ENCODE measurements around the gene UFSP1.
"Not testable (repeated sequence)": the region's sequence is repeated elsewhere in the genome, so short reads cannot be mapped to it uniquely, and the experiment has no call there.

The UFSP1 gene

DNA sequence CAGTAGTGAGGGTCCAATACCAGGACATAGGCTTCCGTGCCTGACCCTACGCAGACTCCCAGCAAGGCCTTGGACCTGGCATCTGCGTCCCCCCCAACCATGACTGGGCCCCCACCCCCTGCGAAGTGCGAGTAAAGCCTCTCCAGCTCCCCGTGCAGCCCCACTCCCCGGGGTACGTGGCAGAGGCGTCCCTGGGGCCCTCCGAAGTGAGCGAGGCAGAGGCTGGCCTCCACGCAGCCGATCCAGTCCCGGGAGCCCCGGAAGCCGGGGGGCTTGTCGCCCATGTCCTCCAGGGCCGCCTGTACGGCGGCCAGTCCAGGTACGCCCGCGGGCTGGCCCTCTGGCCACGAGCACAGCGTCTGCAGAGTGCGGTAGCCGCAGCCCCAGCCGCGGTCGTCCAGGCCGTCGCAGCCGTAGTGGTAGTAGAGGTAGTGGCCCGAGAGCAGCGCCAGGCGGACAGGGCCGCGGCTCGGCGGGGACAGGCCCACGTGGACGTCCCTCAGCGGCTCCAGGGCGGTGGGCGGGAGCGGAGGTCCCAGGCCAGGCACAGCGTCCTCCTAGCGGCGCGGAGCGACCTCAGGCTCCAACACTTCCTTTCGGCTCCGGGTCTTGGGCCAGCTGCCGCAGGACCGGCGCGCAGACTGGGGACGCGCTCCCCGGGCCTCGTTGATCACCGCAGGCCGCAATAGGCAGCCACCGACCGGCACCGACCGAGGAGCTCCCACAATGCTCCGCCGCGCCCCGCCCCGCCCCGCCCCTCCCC lies at the start of gene UFSP1:
UFSP1 (minus strand) TSS at position 728 of the 763 bp plus-strand sequence; CDS start at position 284, 444 bp downstream.
- DNase-seq, result peak; percentile 25

DNA sequence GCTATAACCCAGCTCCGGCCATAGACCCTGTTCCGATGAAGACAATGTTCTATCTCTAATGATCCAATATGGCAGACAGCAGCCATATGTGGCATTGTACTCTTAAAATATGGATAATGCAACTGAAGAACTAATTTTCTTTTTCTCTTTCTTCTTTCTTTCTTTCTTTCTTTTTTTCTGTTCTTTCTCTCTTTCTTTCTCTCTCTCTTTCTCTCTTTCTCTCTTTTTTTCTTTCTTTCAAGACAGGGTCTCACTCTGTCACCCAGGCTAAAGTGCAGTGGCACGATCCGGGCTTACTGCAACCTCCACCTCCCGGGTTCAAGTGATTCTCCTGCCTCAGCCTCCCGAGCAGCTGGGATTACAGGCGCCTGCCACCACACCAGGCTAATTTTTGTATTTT lies 46.7 kb upstream of the UFSP1 start:
- DNase-seq, result not testable (repeated sequence)

DNA sequence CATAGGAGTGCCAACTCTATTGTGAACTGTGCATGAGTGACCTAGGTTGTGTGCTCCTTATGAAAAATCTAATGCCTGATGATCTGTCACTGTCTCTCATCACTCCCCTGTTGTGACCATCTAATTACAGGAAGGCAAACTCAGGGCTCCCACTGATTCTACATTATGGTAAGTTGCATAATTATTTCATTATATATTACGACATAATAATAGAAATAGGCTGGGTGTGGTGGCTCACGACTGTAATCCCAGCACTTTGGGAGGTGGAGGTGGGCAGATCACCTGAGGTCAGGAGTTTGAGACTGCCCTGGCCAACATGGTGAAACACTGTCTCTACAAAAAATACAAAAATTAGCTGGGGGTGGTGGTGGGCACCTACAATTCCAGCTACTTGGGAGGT lies 45.9 kb upstream of the UFSP1 start:
- DNase-seq, result not testable (repeated sequence)

DNA sequence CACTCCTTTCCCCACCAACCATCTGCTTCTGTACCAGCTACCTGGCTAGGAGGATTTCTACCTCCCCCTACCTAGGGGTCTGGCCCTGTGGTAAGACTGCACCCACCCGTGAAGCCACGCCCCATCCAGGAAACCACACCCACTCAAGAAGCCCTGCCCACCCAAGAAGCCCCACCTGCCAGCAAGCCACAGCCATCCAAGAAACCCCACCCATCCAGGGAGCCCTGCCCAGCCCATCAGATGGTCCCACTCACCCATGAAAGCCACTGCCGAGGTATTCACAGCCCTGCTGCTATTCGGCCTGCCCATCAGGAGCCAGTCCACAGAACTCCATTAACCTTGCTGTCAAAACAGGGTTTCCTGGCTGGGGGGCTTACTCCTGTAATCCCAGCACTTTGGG lies 44.2 kb upstream of the UFSP1 start:
- DNase-seq, result no peak

DNA sequence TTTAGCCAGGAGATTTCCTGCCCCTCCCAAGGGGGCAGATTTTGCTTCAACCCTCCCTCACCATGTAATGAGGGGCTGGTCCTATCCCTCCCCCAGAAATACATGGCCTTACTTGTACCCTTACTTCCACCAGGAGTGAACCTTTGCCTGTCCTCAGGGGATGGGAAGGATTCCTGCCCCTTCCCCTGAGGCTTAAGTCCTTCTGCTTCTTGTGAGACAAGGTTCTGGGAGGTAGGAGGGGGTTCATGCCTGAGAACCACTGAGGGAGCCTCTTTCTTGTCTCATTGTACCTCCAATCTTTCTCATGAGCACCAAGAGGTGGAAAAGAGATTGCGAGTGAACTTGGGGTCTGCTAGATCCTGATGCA lies 40.3 kb upstream of the UFSP1 start:
- no peak for DNase-seq

DNA sequence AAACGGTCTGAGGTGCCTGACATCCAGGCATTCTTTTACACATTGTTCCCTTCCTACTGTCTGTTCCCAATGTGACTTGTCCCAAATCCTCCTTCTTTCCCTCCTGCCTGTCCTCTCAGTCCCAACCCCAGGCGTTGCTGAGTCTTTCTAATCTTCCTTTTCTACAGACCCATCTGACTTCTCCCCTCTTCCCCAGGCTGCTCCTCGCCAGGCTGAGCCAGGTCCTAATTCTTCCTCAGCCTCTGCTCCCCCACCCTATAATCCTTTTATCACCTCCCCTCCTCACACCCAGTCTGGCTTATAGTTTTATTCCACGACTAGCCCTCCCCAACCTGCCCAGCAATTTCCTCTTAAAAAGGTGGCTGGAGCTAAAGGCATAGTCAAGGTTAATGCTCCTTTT lies 34.1 kb upstream of the UFSP1 start:
- not testable (repeated sequence) for DNase-seq

DNA sequence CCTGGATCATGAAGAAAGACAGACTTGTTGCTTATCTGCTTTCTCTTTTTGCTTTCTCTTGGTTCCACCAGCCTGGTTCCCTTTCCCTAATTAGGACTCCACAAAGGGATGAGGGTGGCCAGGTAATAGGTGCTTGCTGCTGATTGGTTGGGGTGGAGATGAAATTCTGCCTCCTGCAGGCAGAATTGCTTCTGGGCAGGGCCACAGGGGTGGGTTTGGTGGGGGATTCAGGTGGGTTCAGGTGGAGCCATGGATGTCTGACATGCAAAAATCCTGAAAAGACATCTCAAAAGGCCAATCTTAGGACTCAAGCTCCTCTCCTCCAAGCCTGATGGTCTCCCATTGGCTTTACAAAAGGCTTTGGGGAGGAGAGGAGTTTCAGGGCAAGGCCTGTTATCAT lies 31.5 kb upstream of the UFSP1 start:
- DNase-seq, result no peak

DNA sequence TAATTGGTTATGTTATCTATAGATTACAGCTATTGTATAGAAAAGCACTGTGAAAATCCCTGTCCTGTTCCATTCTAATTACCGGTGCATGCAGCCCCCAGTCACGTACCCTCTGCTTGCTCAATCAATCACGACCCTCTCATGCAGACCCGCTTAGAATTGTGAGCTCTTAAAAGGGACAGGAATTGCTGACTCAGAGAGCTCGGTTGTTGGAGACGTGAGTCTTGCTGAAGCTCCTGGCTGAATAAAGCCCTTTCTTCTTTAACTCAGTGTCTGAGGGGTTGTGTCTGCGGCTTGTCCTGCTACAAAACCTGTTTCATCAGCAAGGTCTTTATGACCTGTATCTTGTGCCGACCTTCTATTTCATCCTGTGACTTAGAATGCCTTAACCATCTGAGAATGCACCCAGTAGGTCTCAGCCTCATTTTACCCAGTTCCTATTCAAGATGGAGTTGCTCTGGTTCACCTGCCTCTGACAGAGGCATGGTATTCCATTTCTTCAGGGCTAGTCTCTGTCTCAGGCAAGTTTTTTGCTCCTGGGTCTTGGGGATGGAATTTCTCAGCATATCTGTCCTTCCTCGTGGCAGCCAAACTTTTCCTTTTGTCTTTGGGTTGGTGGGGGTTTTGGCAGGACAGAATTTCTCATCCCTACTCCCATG lies 30.4 kb upstream of the UFSP1 start:
- DNase-seq, result not testable (repeated sequence)

DNA sequence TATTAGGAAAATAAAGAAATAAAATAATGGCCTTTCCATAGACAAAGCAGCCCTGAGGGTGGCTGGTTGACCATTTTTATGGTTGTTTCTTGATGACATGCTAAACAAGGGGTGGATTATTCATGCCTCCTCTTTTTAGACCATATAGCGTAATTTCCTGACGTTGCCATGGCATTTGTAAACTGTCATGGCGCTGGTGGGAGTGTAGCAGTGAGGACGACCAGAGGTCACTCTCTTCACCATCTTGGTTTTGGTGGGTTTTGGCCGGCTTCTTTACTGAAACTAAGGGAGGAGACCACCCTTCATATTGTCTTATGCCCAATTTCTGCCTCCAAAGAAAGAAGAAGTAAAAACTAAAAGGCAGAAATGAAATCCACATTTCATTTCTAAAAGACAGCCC lies 29.8 kb upstream of the UFSP1 start:
- DNase-seq, result not testable (repeated sequence)

DNA sequence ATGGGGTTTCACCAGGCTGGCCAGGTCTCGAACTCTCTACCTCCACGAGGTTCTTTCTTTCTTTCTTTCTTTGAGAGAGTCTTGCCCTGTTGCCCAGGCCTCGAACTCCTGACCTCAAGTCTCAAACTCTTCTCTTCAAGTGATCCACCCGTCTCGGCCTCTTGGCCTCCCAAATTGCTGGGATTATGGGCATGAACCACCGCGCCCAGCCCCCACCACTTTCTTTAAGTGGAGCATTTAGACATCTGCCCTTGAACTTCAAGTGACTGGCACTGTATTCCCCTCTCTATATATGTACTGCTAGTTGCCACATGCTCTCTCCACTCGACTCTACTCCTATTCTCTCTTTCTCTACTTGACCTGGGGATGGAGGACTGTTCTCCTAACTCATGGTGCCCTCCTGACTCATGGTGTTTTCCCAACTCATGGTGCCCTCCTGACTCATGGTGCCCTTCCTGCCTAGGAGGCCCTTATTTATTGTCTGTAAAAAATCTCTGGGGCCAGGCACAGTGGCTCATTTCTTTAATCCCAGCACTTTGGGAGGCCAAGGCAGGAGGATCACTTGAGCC lies 25.4 kb upstream of the UFSP1 start:
- DNase-seq, result no peak

DNA sequence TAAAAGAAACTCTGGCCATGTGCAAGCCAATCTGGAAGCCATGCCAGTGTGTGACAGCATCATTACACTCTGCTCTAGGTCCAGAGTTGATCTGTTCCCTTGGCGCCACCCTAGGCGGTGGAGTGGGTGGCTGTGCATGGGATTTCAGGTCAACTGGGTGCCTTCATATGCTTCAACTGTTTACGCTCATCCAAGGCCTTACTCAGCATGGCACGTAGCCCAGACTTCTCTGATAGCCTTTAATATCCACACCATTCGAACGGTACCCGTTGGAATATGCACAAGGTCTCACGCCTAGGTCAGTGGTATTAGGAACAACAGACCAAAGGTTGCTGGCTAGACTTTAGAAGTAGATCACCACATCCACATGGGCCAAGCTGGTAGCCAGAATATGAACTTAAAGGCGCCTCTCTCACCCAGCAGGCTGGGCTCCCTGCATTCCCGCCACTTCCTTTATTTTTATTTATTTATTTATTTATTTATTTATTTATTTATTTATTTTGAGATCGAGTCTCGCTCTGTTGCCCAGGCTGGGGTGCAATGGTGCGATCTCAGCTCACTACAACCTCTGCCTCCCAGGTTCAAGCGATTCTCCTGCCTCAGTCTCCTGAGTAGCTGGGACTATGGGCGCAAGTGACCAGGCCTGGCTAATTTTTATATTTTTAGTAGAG lies 24.8 kb upstream of the UFSP1 start:
- no peak for DNase-seq

DNA sequence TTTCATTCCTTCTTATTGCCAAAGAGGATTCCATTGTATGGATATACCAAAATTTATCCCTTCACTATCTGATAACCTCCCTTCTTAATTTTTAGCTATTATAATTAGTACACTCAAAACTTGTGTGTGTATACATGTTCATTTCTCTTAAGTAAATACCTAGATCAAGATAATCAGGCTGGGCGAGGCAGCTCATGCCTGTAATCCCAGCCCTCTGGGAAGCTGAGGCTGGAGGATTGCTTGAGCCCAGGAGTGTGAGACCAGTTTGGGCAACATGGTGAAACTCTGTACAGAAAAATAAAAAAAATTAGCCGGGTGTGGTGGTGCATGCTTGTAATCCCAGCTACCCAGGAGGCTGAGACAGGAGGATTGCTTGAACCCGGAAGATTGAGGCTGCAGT lies 22.0 kb upstream of the UFSP1 start:
- no peak for DNase-seq

DNA sequence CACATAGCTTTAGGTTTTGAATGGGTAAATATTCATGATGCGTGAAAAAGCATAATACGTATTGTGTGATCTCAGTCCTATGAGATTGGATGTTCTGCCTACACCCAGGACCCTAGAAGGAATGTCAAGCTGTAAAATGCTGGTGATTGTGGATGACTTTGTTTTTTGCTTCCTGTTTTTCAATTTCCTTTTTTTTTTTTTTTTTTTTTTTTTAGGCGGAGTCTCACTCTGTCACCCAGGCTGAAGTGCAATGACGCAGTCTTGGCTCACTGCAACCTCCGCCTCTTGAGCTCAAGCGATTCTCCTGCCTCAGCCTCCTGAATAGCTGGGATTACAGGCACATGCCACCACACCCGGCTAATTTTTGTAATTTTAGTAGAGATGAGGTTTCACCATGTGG lies 20.9 kb upstream of the UFSP1 start:
- not testable (repeated sequence) for DNase-seq

DNA sequence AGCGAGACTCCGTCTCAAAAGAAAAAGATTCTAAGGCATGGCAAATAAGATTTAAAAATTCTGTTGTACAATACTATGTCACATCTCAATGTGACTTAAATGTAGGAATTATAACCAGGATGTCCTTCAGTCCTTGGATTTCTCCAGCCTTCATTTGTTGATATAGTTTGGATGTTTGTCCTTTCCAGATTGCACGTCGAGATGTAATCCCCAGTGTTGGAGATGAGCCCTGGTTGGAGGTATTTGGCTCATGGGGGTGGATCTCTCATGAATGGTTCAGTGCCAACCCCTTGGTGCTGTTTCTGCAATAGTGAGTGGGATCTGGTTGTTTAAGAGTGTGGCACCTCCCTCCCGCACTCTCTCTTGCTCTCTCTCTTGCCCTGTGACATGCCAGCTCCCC lies 19.0 kb upstream of the UFSP1 start:
- DNase-seq, result no peak

DNA sequence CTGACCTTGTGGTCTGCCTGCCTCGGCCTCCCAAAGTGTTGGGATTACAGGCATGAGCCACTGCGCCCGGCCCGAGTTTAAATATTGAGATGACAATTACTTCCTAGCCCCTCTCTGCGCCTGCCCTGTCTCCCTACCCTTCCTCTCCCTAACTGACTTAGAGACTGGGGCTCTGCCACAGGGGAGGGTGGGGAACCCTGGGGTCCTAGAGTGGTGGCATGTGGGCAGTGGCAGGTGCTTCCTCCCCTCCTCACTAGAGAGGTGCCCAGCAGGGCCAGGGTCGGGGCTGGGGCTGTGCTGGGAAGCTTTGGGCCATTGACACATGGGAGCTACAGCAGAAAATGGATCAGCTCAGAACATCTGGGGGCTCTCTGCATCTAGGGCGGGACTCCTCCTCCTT lies 13.1 kb upstream of the UFSP1 start:
- DNase-seq, result no peak

DNA sequence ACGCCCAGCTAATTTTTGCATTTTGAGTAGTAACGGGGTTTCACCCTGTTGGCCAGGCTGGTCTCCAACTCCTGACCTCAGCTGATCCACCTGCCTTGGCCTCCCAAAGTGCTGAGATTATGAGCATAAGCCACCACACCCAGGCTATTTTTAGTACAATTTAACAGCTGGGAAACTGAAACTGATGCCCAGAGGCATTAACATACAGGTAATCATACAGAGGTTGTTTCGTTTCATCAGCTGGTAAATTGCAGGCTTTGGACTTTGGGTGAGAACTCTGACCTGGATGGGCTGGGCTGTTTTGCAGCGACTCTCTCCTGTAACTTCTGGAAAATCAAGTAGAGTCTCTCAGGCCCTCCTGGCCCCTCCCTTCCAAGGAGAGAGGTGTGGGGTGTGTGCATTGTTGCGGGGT lies 12.4 kb upstream of the UFSP1 start:
- no peak for DNase-seq

DNA sequence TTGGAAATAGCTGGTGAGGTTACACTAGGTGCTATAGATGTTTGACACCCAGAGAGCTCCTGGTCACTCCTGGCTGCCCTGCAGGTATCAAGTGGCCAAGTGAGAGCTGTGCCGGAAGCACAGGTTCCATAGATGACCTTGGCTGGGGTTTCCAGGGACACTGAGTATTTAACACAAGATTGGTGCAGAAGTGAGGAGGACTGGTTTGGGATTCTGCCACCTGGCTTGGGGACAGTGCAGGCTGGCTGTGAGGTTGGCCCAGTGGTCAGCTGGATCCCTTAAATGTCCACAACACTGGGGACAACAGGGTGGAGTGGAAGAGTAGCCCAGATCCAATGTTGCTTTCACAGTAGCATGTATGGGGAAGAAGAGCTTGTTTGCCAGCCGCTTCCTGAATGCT lies 11.5 kb upstream of the UFSP1 start:
- DNase-seq, result no peak

DNA sequence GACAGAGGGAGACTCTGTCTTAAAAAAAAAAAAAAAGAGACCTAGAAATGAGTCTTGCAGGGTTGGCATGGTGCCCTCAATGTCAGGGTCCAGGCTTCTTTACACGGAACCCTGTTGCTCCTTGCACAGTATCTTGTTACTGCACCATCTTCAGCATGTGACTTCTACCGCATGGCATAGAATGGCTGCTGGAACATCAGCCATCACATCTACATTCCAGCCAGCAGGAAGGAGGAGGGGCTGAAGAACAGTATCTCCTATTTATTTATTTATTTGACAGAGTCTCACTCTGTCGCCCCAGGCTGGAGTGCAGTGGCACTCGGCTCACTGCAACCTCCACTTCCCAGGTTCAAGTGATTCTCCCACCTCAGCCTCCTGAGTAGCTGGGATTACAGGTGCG lies 9.9 kb upstream of the UFSP1 start:
- no peak for DNase-seq

DNA sequence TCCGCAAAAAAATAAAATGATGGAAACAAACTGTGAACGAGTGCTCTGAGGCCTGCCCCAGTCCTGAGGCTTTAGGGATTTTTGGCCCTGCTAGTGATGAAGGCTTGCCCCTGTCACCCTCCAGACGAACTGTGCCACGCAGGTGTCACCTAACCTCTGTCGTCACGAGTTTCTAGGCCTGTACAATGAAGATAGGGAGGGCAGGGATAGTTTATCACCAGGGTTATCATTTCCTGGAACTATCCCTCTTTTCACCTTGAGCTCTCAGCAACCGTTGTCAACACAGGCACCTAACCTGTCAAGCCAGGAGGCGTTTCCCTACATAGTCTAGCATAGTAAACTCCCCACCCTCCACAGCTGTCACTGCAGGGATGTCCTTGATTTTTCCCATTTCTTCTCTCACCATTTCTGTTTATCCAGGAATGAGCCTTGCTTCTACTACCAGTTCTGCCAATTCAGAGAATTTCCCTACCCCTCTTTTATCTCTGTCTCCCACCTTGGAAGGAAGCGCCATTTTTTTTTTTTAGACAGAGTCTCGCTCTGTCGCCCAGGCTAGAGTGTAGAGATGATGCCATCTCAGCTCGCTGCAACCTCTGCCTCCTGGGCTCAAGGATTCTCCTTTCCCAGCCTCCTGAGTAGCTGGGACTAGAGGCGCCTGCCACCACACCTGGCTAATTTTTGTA lies 8.4 kb upstream of the UFSP1 start:
- no peak for DNase-seq

DNA sequence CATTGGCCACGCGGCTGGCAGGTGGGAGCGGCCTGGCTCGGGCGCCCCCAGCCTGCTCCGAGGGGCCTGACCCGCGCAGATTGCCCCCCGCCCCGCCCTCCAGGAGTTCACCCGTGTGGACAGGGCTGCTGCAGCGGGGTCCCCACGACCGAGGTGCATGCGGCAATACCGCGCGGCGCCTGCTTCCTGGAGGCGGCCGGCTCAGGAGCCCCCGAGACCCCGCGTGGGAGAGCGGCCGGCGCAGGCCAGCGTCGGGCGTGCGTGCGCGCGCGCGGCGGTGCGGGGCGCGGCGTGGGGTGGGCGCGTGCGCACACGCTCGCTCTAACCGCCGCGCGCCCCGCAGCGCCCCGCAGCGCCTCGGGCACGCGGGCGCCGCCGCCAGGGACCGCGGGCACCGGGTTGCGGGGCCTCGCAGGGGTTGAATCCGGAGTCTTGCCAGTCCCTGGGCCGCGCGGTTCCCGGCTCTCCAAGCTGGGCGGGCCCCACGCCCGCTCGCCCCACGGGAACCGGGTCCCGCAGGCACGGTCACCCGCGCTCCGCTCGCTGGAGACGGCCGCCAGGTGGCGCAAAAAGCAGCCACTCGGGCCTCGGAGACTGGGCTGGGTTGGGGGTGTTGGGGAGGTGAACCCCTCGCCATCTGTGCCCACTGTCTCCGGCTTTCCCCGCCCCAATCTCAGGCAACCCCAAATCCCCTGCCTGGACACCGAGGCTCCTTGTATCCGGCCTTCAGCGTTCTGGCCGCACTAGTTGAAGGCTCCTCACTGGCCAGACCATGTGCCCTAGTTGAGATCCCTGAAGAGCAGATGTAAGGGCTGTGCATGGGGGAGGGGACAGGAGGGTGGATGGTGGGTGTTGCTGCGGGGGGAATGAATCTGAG lies 7.5 kb upstream of the UFSP1 start:
- peak; percentile 74 for DNase-seq

DNA sequence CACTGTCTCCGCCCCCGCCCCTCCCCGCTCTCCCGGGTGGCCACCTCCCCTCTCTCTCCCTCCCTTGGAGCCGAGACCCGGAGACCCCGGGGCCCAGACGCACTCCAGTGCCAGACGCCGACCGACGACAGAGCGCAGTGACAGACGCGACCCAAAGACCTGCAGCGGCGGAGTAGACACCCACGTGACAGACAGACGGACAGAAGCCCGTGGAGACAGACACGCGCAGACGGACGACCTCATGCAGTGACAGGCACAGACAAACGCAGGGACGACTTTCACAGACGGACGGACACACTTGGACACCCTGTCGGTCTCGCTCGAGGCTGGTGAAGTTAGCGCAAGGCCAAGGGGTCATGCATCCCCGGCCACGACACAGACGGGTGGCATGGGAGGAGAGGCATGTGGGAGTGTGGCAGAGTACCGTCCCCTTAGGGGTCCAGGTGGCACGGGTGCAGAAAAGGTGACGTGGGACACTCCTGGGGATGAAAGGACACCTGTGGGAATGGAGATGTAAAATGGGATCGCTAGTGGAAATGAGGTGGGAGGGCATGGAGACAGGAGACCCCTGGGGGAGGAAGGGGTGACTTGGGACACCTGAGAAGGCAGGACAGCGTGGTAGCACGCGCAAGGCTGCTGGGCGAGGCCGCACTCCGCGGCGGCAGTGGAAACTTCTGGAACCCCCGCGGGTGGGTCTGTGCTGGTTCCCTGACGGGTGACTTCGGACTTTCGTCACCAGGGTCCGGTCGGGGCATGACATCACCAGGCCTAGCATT lies 6.6 kb upstream of the UFSP1 start:
- peak; percentile 52 for DNase-seq

DNA sequence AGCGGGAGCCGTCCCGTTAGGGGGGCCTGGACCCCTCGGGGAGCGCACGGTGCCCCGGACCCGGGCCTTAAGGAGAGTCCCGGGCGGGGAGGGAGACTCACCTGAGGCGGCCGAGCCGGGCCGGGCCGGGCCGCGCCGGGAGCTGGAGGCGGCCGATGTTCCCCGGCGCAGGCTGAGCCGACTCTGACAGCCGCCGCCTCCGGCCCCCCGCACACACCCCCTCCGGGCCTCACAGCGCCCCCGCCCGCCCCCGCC lies 6.1 kb upstream of the UFSP1 start, which contains the start of gene ACHE:
ACHE (minus strand) TSS at position 188 of the 255 bp plus-strand sequence. CDS start 1,656 bp downstream, outside the sequence.
- no peak for DNase-seq

Data from activated CD4-positive, alpha-beta T cell treated with anti-CD3 and anti-CD28 coated beads for 48 hours (primary cell).